Adrenal gland (tissue), 12 donors: ENCODE results near the gene NFS1. TPM values are rescaled to one million over a fixed set of nuclear protein-coding genes. Genes with fewer than 3 reads are reported as not detected.
A peak's percentile ranks its signal among the peaks of the same experiment; 100 is the strongest.

Experiments used
- DNase-seq, 7 donors: peaks; one replicate each; pipeline ENCODE4 v3.0.0-alpha.2; 2019 to 2020
- H3K27ac ChIP-seq, 5 donors: fragments of 200-600 bp; sonication (generic) in 4 of 5; 1 replicate in 3 of 5; 2 replicates in 2 of 5; pipeline versions ENCODE4 v1.5.1 to v1.8.0; 2016 to 2020; ENCODE audit warnings: mild to moderate bottlenecking in 1 of 5
- H3K27me3 ChIP-seq: fragments of 200-600 bp; 2 replicates; pipeline ENCODE4 v1.8.0; 2021
- H3K36me3 ChIP-seq, 2 donors: fragments of 200-600 bp; replicated peaks in 1 of 2; 1 replicate in 1 of 2; 2 replicates in 1 of 2; pipeline versions ENCODE4 v1.5.1 to v1.8.0; 2018 to 2022
- H3K4me1 ChIP-seq, 2 donors: fragments of 200-600 bp; replicated peaks in 1 of 2; 1 replicate in 1 of 2; 2 replicates in 1 of 2; pipeline versions ENCODE4 v1.5.1 to v1.8.0; 2018 to 2021
- H3K4me3 ChIP-seq, 4 donors: fragments of 200-600 bp; sonication (generic) in 3 of 4; one replicate each; pipeline ENCODE4 v1.5.1; 2016 to 2018
- H3K9me3 ChIP-seq, 3 donors: fragments of 200-600 bp; sonication (generic) in 1 of 3; replicated peaks in 1 of 3; 1 replicate in 2 of 3; 2 replicates in 1 of 3; pipeline versions ENCODE4 v1.5.1 to v1.8.0; 2016 to 2021
- POLR2A ChIP-seq, 2 donors: fragments of 450-650 bp; IDR thresholded peaks; one replicate each; pipeline ENCODE4 v1.6.1; 2017; ENCODE audit warnings: antibody characterized with exemption in 2 of 2, mild to moderate bottlenecking in 2 of 2, moderate library complexity in 1 of 2
- WGBS, 4 donors: extraction: QIAGEN DNeasy Blood & Tissue Kit in 2 of 4; methylation state at CpG; one replicate each; pipeline versions ENCODE4 v1.1.5 to v1.1.7; 2013 to 2017; 5-methylcytosine and 5-hydroxymethylcytosine counted together
- intact Hi-C, 2 donors: fragments of 100-400 bp; cut with DNase I; formaldehyde crosslinking; loops; one replicate each; pipeline versions ENCODE4 v1.14.1 to v1.15.0; 2022 to 2023
- polyA plus RNA-seq, 3 donors: library from polyadenylated mRNA; stranded (reverse); fragments of 200-250 nt in 2 of 3; fragments of 350-450 nt in 1 of 3; fragmentation: Illumina TruSeq in 1 of 3; extraction: RNeasy Lipid Tissue Mini Kit (QIAGEN cat#74804) in 1 of 3; gene quantifications; one replicate each; pipeline ENCODE4 v1.2.3, GENCODE V29; 2013 to 2014
- total RNA-seq, 9 donors: library from RNA; depleted of rRNA in 4 of 9; stranded (reverse); fragments of >200 nt in 4 of 9; fragments of 120-200 nt in 1 of 9; fragmentation: NEBNext Ultra II Directional in 1 of 9; extraction: Animal tissue kit (Norgen Biotek cat#: 25700) in 1 of 9; gene quantifications; one replicate each; pipeline versions ENCODE4 v1.1.0 to v1.2.4, GENCODE V29; 2013 to 2023
- TF ChIP-seq, protein P1 (sequence below), 6 experiments: fragments of 450-650 bp in 4 of 6; fragments of 200-600 bp in 2 of 6; sonication (generic) in 1 of 6; IDR thresholded peaks; 1 replicate in 5 of 6; 2 replicates in 1 of 6; pipeline versions ENCODE4 v1.5.1 to v1.8.0; 2016 to 2021; ENCODE audit warnings: antibody characterized with exemption in 6 of 6, mild to moderate bottlenecking in 2 of 6, moderate library complexity in 1 of 6
- donor health status: healthy with polysubstance abuse.
- donor health status: Bipolar disorder and iron deficiency.
- donor health status: DM: yes; HTN: yes; CAD: no.
- donor health status: DM: no; HTN: no; CAD: no.
- donor health status: DM: no; HTN: no; CAD: no.
- donor health status: DM: yes; HTN: yes; CAD: no.

The NFS1 gene
- total and polyA plus RNA-seq, 12 donors, result 40.1 to 129 (median 104) TPM

DNA sequence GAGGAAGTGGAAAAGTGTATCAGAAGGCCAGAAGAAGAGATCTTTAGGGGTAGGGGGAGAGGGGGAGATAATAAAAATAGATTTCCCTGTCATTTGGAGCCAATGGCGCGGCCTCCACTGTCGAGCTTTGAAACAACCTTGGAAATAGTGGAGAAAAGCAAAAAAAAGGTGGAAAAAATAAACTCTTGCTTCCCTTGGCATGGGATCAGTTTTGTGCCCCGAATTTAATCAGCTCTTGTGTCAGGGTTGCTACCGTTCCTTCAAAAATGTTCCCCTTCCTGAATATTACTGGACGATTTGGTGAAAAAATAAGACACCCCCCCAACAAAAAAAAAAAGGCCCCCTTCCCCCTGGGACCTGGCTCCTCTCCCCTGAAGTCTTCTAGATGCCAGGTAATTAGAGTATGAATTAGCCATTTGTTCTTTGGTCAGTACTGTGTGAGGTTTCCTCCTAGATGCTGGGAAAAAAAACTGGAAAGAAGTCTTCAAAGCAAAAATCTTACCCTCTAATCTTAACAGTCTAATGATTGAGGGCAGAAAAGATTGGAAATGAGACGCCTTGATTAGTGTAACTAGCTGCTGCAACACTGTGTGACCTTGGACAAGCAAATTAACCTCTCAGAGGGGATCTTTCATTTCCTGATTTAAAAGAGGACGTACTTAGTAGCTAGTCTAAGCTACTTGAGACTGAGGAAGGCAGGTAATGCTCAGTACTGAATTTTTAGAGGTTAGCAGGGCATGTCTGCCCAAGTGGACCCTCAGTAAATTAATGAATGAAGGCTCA is 43.8 kb upstream of the NFS1 start:
- Histone ChIP-seq H3K27me3 (no peaks in the 10 kb centered on the region), H3K4me1 (peaks cover 29 to 40% of the 10 kb centered on the region in 2 donors), H3K36me3 (peaks cover 0 to 26% of the 10 kb centered on the region in 2 donors), H3K4me3 (peak overlapping the region in 3 of 4 donors; percentile 49 to 76 (median 73)), H3K9me3 (no peaks in the 10 kb centered on the region), H3K27ac (peak overlapping the region; percentile 93 to 100 (median 96))
- DNase-seq, result peak in 1 of 7 donors; percentile 20
- 0 to 1% (median 1%) methylated on average over 8 of the region's 8 CpGs for WGBS, 4 donors
- intact Hi-C loops, result no loop called here
- TF ChIP-seq POLR2A (IDR thresholded peaks at IDR 0.05), result peak in 1 of 2 donors; percentile 20
- TF ChIP-seq, protein P1, sequence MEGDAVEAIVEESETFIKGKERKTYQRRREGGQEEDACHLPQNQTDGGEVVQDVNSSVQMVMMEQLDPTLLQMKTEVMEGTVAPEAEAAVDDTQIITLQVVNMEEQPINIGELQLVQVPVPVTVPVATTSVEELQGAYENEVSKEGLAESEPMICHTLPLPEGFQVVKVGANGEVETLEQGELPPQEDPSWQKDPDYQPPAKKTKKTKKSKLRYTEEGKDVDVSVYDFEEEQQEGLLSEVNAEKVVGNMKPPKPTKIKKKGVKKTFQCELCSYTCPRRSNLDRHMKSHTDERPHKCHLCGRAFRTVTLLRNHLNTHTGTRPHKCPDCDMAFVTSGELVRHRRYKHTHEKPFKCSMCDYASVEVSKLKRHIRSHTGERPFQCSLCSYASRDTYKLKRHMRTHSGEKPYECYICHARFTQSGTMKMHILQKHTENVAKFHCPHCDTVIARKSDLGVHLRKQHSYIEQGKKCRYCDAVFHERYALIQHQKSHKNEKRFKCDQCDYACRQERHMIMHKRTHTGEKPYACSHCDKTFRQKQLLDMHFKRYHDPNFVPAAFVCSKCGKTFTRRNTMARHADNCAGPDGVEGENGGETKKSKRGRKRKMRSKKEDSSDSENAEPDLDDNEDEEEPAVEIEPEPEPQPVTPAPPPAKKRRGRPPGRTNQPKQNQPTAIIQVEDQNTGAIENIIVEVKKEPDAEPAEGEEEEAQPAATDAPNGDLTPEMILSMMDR (IDR thresholded peaks at IDR 0.05), result no peak

DNA sequence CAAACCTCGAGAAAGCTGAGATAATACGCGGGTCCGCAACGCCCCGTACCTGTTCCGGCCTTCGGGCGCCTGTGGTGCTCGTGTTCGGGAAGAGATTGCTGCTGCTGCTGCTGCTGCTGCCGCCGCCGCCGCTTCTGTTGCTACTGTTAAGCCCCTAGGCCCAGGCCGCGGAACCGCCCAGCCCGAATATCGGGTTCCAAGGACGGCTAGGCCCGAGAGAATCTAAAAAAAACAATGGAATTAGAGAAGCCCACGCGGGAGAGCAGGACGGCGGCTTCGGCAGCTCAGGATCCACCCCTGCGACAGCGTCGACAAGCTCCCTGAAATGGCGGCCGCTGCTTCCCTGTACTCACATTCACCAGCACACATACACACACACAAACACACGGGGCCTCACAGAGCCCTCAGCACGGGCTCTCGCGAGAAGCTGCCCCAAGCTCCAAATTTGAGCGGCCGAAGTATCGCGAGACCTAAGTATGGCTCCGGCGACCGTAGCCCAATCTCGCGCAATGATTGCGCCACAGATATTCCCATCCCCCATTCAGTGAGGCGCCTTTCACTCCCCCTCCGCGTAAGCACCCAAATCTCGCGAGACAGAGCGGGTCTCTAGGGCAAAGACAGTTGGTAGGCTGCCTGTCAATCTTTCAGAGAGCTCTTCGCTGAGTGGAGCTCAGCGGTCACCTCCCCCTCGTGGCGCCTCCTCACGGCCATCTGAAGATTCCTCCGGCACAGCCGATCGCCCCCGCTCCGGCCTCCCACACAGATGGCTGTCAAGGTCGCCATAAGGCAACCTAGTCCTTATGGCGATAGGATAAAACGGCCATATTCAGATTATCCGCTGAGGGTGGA is 43.0 kb upstream of the NFS1 start, which contains the start of gene RBM39:
RBM39 (minus strand) TSS at position 369 of the 849 bp plus-strand sequence. CDS start 1,386 bp downstream, outside the sequence.
- intact Hi-C loops, result no loop called here
- Histone ChIP-seq H3K4me3 (peak within 1 kb of the TSS; percentile 79 to 97 (median 86)), H3K4me1 (peaks cover 31 to 48% of the 10 kb centered on the region in 2 donors), H3K27me3 (no peaks in the 10 kb centered on the region), H3K36me3 (peaks cover 0 to 35% of the 10 kb centered on the region in 2 donors), H3K9me3 (no peaks in the 10 kb centered on the region), H3K27ac (peak within 1 kb of the TSS; percentile 99 to 100 (median 100))
- DNase-seq, result peak; percentile 100
- TF ChIP-seq, protein P1 (IDR thresholded peaks at IDR 0.05), result peak in 5 of 6 experiments; percentile 17 to 51 (median 41)
- TF ChIP-seq POLR2A (IDR thresholded peaks at IDR 0.05), result peak; percentile 97 to 99
- WGBS, 4 donors, result 0 to 1% (median 1%) methylated on average over 31 to 66 of the region's 66 CpGs

- Histone ChIP-seq H3K9me3 (no peaks in the 10 kb centered on the region), H3K36me3 (peaks cover 0 to 60% of the 10 kb centered on the region in 2 donors), H3K4me3 (peak overlapping the region in 1 of 4 donors; percentile 79), H3K4me1 (peaks cover 43 to 74% of the 10 kb centered on the region in 2 donors), H3K27ac (peak overlapping the region in 2 of 5 donors; percentile 100), H3K27me3 (no peaks in the 10 kb centered on the region)
- DNase-seq, result peak in 2 of 7 donors; percentile 23 to 28
- WGBS, 4 donors, result 20 to 34% (median 30%) methylated on average over 7 of the region's 7 CpGs
- intact Hi-C loops, result no loop called here
- TF ChIP-seq, protein P1 (IDR thresholded peaks at IDR 0.05), result peak in 4 of 6 experiments; percentile 17 to 36 (median 26)
- no peak for TF ChIP-seq POLR2A (IDR thresholded peaks at IDR 0.05)
Measured at GRCh38 chr20:35739294-35740163, 40.4 kb upstream of the NFS1 start.
